ENCODE results near the gene TMEM9B.
A peak's percentile ranks its signal among the peaks of the same experiment; 100 is the strongest.

Gene TMEM9B

DNA sequence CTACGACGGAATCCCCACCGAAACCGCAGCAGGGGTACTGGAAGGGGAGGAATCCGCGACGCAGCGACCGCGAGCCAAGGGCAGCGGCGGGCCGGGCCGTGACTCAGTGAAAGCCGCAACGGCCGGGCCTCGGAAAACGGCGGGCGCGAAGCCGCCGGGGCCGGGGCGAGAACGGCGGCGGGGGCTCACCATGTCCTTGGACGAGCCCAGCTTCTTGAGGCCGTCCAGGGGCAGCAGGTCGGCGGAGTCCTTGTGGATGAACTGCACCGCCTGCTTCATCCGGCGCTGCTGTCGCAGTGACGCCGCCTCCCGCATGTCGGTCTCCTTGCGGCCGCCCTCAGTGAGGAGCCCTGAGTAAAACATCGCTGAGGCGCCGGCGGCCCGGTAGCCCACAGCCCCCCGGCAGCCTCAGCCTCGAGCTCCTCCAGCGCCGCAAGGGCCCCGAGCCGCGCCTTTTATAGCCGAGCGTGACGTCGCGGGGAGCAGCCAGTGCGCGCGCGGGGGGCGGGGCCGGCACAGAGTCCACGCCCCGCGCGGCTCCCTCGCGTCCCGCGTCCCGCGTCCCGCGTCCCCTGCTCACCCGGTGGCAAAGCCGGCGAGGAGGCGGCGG, 39.4 kb upstream of the TMEM9B start, which contains the start of gene NRIP3:
Gene NRIP3, minus strand, starts transcription at position 429 of the 610 bp plus-strand sequence. Its CDS starts 66 bp downstream, at position 363.
- TF ChIP-seq CTCF (conservative IDR thresholded peaks at IDR 0.05; ENCODE audit: low read depth, low read length): no peak
- peak within 1 kb of the TSS; percentile 55 for H3K4me3 ChIP-seq (ENCODE audit: low read depth, low read length)
- DNase-seq (ENCODE audit: low read depth): peak; percentile 59

DNA sequence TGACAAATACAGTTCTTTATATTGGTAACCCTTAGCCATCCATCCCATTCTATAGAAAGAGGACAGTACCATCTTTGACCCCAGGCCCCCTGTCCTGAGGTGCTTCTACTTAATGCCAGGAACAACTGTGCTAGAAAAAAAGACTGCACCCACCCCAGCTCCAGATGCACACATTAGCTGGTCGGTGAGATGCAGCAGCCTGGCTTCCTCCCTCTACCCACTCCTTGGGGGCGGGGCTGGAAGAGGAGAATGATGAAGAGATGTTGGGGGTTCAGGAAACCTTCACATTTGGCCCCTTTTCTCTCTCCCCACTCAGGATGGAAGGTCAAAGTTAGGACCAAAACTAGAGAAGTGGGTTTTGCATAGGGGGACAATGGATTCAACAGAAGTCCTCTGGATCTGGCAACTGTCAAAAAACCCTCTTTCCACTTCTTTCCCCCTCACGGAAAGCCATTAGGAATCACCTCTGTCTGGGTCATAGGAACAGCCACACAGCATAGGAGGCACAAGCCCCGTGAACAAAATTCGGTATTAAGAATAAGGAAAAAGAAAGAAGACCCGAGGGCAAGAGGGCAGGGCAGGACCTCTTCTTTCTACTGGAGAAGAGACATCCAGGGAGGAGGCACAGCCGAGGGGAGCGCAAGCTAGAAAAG, 38.8 kb upstream of the TMEM9B start:
- DNase-seq (ENCODE audit: low read depth): no peak
- no peak for TF ChIP-seq CTCF (conservative IDR thresholded peaks at IDR 0.05; ENCODE audit: low read depth, low read length)

DNA sequence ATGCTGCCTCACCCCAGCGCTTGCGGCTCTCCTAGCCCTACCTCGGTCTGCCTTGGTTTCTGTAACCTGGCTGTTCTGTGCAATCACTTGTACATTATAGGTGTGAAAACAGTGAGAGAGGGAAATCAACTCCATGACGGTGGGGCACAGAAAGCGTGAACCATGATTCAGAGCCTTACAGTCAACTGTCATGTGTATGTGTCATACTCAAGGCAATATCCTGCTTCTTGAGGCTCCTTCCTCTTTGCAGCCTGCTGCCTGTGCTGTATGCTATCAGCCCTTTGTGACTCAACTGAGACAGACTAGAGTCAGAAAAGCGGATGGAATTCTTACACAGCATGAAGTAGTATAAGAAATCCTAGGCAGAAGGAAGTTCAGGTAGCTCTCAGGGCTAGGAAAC, 37.5 kb upstream of the TMEM9B start:
- DNase-seq (ENCODE audit: low read depth): peak; percentile 74
- no peak overlapping the region for H3K4me3 ChIP-seq (ENCODE audit: low read depth, low read length)
- TF ChIP-seq CTCF (conservative IDR thresholded peaks at IDR 0.05; ENCODE audit: low read depth, low read length): no peak

More for the DNA sequence above, 38.8 kb upstream of the TMEM9B start:
- peak overlapping the region; percentile 55 for H3K4me3 ChIP-seq (ENCODE audit: low read depth, low read length)

GRCh38 chr11:8998017-8998416, 33.8 kb upstream of the TMEM9B start:
- no peak for TF ChIP-seq CTCF (conservative IDR thresholded peaks at IDR 0.05; ENCODE audit: low read depth, low read length)
- no peak overlapping the region for H3K4me3 ChIP-seq (ENCODE audit: low read depth, low read length)
- DNase-seq (ENCODE audit: low read depth): no peak

DNA sequence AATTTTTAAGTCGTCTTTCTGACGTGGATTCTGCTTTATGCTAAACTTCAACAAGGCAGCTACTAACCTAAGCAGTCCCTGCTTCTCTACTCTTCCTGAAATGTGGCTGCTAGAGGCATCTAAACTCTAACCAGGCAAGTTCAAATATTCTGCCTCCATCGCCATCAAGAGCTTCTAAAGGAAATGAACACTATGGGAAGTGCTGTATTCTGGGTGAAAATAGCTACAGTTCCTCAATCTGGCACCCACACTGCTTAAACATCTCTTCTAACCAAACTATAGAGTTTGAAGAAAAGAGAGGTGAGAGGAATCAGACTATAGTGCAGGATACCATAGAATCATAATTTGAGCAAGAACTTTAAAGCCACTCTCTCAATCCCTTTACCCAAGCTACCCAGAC, 33.2 kb upstream of the TMEM9B start:
- DNase-seq (ENCODE audit: low read depth): no peak
- no peak for TF ChIP-seq CTCF (conservative IDR thresholded peaks at IDR 0.05; ENCODE audit: low read depth, low read length)
- H3K4me3 ChIP-seq (ENCODE audit: low read depth, low read length): no peak overlapping the region

DNA sequence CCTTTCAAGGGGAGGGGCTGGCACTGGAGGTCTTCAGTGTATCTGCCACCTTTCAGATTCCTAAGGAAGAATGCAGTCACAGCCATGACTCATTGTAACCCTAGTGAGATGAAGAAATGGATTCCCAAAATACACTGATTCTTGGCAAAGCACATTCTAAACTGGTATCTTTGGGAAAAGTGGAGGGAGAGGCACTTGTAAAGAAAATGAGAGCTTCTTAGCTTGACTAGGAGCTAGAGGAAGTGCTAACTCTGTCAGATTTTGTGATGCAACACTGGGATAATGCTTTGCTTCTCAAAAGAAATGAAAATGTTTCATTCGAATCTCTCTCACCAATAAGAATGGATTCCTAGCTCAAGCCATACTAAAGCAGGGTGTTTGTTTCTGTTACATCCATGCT, 25.2 kb upstream of the TMEM9B start:
- no peak overlapping the region for H3K4me3 ChIP-seq (ENCODE audit: low read depth, low read length)
- TF ChIP-seq CTCF (conservative IDR thresholded peaks at IDR 0.05; ENCODE audit: low read depth, low read length): no peak
- DNase-seq (ENCODE audit: low read depth): peak; percentile 35
